GM12874 (cell line): ENCODE results near the gene LACTB.
A peak's percentile ranks its signal among the peaks of the same experiment; 100 is the strongest.

ENCODE experiments used
- TF ChIP-seq, protein P1 (sequence below): IDR thresholded peaks from 2 replicates; pipeline ENCODE4 v1.5.1; 2011; ENCODE audit warnings: low read depth, mild to moderate bottlenecking, control low read depth, low read length, moderate library complexity; ENCODE audit not compliant: insufficient read depth

LACTB gene

DNA sequence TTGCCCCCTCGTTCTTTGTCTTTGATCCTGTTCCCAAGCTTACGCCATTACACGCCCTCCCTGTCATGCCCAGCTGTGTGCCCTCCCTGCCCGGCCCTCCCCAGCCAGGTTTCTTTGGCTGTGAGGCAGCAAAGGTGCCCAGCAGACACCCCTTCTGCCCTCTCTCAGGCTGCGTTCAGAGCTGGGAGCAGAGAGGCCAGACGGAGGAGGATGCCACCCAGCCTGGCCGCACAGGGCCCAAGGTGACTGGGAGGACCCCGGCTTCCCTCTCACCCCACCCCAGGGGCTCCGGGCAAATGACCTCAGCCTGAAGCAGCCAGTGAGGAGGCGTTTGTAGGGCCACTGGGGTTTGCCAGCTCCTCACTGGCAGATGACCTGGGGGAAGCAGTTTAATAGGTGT is 30.8 kb upstream of the LACTB start:
- TF ChIP-seq, protein P1, sequence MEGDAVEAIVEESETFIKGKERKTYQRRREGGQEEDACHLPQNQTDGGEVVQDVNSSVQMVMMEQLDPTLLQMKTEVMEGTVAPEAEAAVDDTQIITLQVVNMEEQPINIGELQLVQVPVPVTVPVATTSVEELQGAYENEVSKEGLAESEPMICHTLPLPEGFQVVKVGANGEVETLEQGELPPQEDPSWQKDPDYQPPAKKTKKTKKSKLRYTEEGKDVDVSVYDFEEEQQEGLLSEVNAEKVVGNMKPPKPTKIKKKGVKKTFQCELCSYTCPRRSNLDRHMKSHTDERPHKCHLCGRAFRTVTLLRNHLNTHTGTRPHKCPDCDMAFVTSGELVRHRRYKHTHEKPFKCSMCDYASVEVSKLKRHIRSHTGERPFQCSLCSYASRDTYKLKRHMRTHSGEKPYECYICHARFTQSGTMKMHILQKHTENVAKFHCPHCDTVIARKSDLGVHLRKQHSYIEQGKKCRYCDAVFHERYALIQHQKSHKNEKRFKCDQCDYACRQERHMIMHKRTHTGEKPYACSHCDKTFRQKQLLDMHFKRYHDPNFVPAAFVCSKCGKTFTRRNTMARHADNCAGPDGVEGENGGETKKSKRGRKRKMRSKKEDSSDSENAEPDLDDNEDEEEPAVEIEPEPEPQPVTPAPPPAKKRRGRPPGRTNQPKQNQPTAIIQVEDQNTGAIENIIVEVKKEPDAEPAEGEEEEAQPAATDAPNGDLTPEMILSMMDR, result no peak

DNA sequence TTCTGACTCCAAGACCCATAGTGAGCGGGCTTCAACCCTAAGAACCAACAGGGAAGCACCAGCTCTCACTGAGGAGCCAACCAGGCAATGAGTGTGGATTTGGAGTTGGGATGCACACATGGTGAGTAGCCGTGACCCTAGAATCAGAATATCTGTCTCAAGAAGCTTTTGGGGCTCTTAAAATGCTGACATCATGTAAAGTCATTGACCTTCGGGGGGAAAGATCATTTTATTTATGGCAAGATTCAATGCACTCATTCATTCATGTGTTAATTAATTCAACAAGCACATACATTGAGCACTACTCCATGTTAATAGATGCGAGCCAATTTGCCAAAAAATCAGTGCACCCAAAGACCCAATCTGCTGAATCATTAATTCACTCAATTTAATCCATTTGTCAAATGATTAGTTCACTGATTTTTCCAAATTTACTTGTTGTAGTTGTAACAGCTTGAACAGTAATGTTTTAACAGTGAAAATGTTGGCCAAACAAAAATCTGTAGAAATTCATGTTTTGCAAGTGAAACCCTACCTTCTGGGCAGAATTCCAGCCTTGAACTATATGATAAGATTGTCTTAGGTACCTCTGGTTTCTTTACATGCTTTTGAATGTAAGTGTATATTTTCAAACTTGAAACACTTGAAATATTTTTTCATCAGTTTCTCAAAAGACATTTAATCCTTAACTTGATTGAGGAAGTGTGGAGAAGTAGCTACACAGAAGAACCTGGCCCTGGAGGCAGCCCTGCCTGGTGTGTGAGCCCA is 29.8 kb upstream of the LACTB start:
- TF ChIP-seq, protein P1, result no peak

DNA sequence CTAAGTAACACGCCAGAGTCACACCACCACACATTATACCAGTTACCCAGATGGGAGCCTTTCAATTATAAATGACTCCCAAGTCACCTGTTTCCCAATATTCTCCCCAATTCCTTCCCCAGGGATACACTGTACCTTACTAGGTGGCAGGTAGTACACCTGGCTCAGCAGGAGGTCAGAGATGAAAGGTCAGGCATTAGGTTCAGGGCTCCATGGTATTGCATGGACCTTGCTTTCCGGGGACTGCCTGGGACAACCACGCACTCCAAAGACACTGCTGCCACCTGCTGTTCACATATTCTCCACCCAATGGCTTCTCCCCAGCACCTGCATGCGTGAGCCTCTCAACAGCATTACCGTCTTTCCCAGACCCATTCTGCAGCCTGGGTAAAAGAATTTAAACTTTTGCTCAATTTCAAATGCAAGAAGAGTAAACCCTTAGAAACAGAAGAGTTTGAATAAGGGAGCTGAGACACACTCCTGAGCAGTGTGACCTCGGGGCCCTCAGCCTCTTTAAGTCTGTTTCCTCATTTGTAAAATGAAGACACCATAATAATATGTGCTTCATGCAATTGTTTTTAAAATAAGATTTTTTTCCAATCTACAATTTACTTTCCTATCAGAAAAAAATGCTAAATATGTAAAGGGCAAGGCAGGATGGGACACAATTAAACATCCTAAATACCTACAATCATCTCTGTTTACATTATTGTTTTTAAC is 28.0 kb upstream of the LACTB start:
- TF ChIP-seq, protein P1, result peak; percentile 86

DNA sequence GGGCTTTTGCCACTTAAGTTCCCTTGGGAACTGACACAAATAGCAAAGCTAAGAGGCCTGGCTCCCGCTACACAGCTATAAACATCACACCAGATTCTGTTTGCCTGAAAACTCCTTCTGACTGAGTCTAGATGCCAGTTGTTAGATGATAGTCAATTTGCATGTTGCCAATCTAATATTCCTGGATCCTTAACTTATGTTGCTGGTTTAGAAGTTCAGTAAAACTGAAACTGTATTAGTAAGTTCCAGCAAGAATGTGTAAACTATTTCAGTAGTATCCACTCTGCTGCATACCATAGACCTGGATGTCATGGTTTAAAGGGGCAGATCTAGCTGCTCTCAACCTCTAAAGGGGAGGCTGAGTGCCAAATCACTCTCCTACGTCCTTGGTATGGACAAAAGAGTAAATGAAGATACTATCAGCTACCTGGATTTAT is 27.1 kb upstream of the LACTB start:
- TF ChIP-seq, protein P1, result no peak

DNA sequence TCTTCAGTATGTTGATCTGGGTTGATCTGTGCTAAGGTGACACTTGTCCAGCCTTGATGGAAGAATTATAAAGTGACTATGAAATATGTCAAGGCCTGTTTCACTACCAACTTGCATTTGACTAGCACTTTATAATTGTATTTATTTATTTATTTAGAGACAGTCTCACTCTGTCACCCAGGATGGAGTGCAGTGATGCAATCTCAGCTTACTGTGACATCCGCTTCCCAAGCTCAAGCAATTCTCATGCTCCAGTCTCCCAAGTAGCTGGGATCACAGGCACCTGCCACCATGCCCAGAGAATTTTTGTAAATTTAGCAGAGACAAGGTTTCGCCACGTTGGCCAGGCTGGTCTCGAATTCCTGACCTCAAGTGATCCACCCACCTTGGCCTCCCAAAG is 25.5 kb upstream of the LACTB start:
- TF ChIP-seq, protein P1, result no peak

DNA sequence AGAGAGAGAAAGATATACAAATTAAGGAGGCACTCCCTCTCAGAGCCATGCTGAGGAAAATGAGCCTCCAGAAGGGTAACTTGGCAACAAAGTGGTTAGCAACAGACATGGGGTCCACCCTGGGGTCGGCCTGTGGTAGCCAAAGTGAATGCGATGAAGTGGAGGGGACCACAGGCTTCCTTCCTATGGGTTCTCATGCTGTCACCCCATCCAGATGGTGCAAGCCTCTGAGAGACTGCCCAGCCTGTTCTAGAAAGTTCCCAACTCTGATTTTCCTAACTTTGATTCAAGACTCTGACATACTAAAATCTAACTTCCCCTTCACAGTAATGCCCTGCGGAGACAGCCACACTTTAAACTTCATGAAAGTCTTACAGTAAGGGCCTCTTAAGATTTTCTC is 18.2 kb upstream of the LACTB start:
- TF ChIP-seq, protein P1, result no peak

DNA sequence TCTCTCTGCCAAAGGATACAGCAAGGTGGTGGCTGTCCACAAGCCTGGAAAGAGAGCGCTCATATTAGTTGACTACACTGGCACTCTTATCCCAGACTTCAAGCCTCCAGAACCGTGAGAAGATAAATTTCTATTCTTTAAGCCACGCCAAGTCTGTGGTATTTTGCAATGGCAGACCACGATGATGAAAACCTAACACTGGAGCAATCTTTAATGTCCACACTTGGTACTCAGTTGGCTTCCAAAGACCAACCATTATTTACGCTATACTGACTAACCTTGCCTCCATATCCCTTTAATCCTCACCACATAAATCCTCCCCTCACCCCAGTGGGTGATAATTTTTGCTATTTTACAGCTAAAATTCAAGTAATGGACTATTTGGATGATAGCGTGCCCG is 16.9 kb upstream of the LACTB start:
- TF ChIP-seq, protein P1, result no peak
